RPMI7951 (cell line): ENCODE data around the gene WRNIP1. TPM values are rescaled to one million over a fixed set of nuclear protein-coding genes. Genes with fewer than 3 reads are reported as not detected.

Source experiments
- DNase-seq: peaks from one replicate; pipeline ENCODE4 v3.0.0-alpha.2; 2012; ENCODE audit warnings: low read depth
- total RNA-seq: library from RNA; depleted of rRNA; stranded (reverse); fragments of >200 nt; shearing (Covaris generic); gene quantifications from 2 replicates; pipeline ENCODE4 v1.2.3, GENCODE V29; 2014

The WRNIP1 gene
- total RNA-seq, 1 experiment from 2014 or later, result 62.6 TPM

DNA sequence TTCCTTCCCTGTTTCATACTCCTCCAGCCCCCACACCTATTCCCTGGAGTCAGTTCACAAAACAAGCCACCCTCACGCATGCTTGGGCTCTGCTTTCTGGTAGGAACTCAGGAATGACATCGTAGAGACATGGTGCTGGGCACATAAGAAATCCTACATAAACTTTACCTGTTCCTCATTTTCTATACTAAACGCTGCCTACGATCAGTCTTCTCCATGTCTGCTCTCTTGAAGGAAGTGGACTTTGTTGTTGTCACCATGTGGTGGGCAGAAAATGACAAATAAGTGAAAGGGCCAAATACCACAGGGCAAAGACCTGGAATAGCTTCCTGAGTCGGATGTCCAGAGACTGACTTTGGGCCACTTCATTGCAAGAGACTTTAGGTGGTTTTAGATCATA is 24.6 kb upstream of the WRNIP1 start:
- DNase-seq, result no peak

GRCh38 chr6:2741756-2742155 is 23.4 kb upstream of the WRNIP1 start:
- no peak for DNase-seq

- DNase-seq, result no peak
Measured at GRCh38 chr6:2743280-2744208, 21.6 kb upstream of the WRNIP1 start.

GRCh38 chr6:2744209-2744771 is 20.9 kb upstream of the WRNIP1 start:
- no peak for DNase-seq

- DNase-seq, result no peak
Measured at GRCh38 chr6:2744778-2745177, 20.4 kb upstream of the WRNIP1 start.

DNA sequence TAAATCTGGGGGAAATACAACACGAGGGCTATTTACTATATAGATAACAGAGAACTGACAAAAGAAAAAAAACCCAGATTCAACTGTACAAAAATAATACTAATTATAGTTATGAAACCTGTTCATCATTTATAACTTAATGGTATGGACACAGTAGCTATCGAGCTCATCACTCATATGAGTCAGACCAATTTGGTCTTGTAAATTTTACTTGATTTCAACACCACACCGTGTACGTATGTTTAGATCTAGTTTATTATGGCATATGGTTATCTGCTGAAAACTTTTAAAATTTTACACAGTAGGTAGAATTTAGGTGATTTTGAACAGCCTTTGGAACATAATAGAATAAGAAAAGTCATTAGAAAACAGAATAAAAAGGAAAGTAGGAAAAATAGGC is 19.9 kb upstream of the WRNIP1 start:
- no peak for DNase-seq

DNA sequence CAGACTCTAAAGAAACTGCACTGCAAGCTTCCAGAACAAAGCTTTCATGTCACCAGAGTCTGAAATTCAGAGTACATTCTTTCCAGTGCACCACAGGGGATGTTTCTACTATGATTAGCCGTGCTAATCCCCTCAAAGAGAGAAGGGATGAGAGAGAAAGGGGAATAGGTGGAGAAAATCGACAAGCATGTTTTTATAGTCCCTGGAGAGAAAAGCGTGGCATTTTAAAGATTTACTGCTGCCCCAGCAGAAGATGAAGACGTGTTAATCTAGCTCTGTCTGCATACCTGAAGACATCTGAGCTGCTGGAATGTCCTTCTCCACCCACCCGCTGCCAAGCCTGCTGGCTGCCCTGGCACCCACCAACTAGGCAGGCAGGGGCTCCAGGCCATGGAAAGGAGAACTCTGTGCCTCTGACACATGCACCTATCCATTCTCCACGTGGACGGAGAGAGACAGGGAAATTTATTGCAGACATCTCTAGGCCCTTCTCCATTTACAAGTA is 18.6 kb upstream of the WRNIP1 start:
- DNase-seq, result no peak

GRCh38 chr6:2748183-2748582 is 17.0 kb upstream of the WRNIP1 start:
- DNase-seq, result no peak

- peak; percentile 53 for DNase-seq
Measured at GRCh38 chr6:2749969-2750600, 15.1 kb upstream of the WRNIP1 start.

DNA sequence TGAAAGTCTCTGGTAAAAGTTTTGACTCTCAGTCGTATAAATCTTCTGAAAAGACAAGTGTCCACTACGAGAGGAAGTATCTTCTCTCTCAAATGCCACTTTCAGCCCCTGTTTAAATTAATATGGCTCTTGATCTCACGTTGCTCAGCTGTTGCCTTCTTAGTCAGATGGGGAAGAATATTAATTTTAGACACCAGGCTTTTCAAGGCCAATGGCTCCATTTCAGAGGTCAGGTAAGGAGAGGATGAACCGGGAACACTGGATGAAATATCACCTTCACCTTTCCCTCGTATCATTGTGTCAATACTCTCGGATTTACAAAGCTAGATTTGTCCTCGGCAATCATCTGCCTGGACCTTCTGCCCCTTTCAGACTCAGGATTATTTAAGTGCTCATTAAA is 14.4 kb upstream of the WRNIP1 start, which contains the start of gene MYLK4:
Gene MYLK4 (minus strand): TSS at position 91 of the 400 bp plus-strand sequence. CDS start 1,628 bp downstream, outside the sequence.
- DNase-seq, result no peak

- DNase-seq, result no peak
Measured at GRCh38 chr6:2751871-2752270, 13.3 kb upstream of the WRNIP1 start.

DNA sequence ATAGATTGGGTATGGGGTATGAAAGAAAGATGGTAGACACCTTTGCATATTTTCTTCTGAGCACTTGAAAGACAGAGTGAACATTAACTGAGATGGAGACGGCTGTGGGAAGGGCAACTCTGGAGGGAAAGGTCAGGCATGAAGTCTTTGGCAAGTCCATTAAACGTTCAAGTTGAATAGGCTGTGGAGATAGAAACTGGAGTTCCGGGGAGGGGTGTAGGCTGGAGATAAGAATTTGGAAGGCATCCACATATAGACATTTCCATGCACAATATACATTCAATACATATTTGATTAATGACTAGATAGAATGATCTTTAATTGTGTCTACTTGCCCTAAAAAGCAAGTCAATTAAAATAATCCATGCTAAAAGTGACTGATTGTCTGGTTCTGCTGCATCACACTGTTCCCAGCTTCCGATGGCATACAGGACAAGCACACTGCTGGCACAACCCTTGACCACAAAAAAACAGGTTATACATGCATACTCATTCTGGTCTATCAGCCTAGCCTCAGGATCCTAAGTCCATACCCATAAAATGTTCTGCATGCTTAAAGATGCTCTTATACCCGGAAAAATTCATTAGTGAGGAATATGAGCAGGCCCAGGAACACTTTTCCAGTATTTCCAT is 12.6 kb upstream of the WRNIP1 start:
- DNase-seq, result no peak

GRCh38 chr6:2753110-2753489 is 12.1 kb upstream of the WRNIP1 start:
- DNase-seq, result no peak

DNA sequence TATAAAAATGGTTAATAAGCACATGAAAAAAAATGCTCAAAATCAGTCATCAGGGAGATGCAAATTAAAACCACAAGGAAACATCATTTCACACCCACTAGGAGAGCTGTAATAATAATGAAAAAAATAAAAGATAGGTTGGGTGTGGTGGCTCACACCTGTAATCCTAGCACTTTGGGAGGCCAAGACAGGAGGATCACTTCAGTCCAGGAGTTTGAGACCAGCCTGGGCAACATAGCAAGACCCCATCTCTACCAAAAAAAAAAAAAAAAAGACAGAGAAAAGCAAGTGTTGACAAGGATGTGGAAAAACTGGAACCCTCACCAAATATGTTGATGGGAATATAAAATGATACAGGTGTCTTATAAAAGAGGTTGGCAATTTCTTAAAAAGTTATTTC is 11.4 kb upstream of the WRNIP1 start:
- DNase-seq, result no peak

GRCh38 chr6:2754393-2754792 is 10.8 kb upstream of the WRNIP1 start:
- peak; percentile 28 for DNase-seq

DNA sequence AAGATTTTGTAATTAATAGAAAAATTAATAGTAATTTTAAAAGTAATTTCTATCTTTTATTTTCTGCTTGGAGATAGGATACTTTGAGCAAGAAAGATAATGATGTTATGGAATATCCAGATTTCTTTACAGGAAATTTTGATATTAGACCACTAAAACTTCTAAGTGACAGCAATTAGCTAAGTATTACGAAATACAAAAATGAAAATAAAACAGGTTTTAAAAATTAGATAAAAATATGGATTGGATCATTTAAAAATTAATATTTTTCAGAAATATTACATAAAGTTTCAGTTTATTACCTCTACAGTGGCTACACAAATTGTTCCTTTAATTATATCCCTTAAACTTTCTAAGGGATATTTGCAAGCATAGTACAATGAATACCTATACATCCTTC is 10.3 kb upstream of the WRNIP1 start:
- DNase-seq, result no peak

DNA sequence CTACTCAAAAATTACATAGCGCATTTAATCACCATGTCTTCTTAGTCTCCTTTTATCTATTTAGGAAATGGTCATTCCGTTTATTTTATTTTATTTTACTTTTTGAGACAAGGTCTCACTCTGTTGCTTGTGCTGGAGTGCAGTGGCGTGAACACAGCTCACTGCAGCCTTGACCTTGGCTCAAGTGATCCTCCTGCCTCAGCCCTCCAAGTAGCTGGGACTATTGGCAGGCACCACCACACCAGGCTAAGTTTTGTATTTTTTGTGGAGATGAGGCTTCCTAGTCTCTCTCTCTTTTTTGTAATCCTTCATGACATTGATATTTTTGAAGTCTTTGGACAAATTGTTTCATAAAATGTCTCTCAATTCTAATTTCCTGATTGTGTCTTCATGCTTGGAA is 9.7 kb upstream of the WRNIP1 start:
- DNase-seq, result no peak

DNA sequence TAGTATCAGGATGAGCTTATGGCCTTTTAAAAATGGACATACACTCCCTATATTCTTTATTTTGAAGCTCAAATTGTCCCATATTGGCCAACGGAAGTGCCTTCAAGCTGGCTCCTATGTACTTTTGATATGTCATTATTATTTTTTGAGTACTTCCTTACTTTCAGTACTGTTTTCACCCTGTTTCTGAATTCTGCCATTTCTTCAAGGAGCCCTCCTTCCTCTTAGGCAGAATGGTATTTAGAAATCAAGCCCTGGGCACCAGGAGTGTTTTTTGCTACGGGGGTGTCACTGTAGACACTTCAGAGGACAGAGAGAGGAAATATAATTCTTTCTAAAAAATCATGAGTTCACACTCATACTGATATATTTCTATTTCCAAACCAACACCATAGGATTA is 9.0 kb upstream of the WRNIP1 start:
- no peak for DNase-seq

- no peak for DNase-seq
Measured at GRCh38 chr6:2756687-2757224, 8.4 kb upstream of the WRNIP1 start.

- no peak for DNase-seq
Measured at GRCh38 chr6:2758980-2759379, 6.2 kb upstream of the WRNIP1 start.

DNA sequence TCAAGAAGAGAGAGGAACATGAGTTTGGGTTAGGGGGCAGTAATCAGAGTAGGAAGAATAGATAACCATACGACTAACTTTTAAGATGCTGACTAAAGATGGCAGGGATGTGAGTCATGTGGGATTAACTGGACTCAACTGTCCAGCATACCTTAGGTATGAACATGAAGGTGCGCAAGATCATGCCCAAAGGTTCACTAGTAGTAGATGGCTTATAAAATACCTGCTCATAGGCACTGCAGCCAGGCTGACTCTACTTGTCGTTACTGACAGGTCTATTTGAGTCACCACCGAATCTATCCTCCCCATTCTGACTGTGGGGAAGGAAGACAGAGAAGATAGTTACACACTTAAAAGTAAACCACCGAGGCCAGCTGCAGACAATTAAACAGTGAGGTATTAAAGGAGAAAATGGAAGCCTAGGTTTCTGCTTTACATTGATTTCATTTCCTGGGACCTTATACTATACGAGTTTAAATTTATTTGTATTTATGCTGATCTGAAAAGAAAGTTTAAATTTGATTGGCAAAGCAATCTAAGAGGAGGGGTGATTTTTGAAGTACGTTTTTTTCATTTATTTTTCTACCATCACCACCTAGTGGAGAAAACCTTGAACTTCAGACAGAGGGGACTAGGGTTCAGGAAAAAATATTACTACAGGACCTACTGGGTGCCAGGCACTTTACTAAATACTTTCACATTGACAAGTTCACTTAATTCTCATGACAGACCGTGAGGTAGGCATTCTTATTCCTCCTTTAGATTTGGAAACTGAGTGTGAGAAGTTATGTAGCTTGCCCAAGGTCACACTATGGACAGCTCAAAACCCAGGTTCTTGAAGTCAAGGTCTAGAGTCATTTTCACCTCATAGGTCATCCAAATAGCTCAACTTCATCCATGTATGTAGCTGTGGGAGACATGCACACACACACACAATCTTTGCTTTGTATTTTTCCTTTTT is 4.0 kb upstream of the WRNIP1 start:
- no peak for DNase-seq
